ENCODE measurements around the gene TCERG1. TPM values are rescaled to one million over a fixed set of nuclear protein-coding genes. Genes with fewer than 3 reads are reported as not detected.

TCERG1 gene
- total RNA-seq, 4 donors from 2014 or later: 47.0 to 127 (median 58.4) TPM

- ATAC-seq (ENCODE audit: low FRiP score): no peak
- DNase-seq (ENCODE audit: low spot score): no peak
- TF ChIP-seq CTCF (IDR thresholded peaks at IDR 0.05): no peak
Measured at GRCh38 chr5:146409054-146409671, 38.0 kb upstream of the TCERG1 start.

GRCh38 chr5:146410272-146410671, 36.9 kb upstream of the TCERG1 start:
- TF ChIP-seq CTCF (IDR thresholded peaks at IDR 0.05): no peak
- DNase-seq (ENCODE audit: low spot score) (no peak), ATAC-seq (ENCODE audit: low FRiP score) (no peak)

- ATAC-seq (ENCODE audit: low FRiP score): no peak
- TF ChIP-seq CTCF (IDR thresholded peaks at IDR 0.05): no peak
- no peak for DNase-seq (ENCODE audit: low spot score)
Measured at GRCh38 chr5:146419696-146420095, 27.4 kb upstream of the TCERG1 start.

- DNase-seq (ENCODE audit: low spot score): no peak
Measured at GRCh38 chr5:146425023-146425422, 22.1 kb upstream of the TCERG1 start.

GRCh38 chr5:146426305-146426704, 20.8 kb upstream of the TCERG1 start:
- no peak for ATAC-seq (ENCODE audit: low FRiP score)

More at GRCh38 chr5:146425023-146425422, 22.1 kb upstream of the TCERG1 start:
- no peak for ATAC-seq (ENCODE audit: low FRiP score)
- TF ChIP-seq CTCF (IDR thresholded peaks at IDR 0.05): no peak

GRCh38 chr5:146426853-146427618, 20.1 kb upstream of the TCERG1 start:
- ATAC-seq (ENCODE audit: low FRiP score) (no peak), DNase-seq (ENCODE audit: low spot score) (no peak)
- TF ChIP-seq CTCF (IDR thresholded peaks at IDR 0.05): no peak

More at GRCh38 chr5:146426305-146426704, 20.8 kb upstream of the TCERG1 start:
- no peak for DNase-seq (ENCODE audit: low spot score)
- TF ChIP-seq CTCF (IDR thresholded peaks at IDR 0.05): no peak

- DNase-seq (ENCODE audit: low spot score) (no peak), ATAC-seq (ENCODE audit: low FRiP score) (no peak)
- TF ChIP-seq CTCF (IDR thresholded peaks at IDR 0.05): no peak
Measured at GRCh38 chr5:146427619-146427997, 19.5 kb upstream of the TCERG1 start.
